Heart left ventricle (tissue), 16 donors: ENCODE results near the gene ITGB1BP1. TPM values are rescaled to one million over a fixed set of nuclear protein-coding genes. Genes with fewer than 3 reads are reported as not detected.
"Not testable (repeated sequence)": the region's sequence is repeated elsewhere in the genome, so short reads cannot be mapped to it uniquely, and the experiment has no call there.

Experiments used
- ATAC-seq, 4 donors: fragments of 200-7000 bp; cut with Tn5 transposase; one replicate each; pipeline ENCODE4 v1.9.1; 2020 to 2022; ENCODE audit warnings: moderate library complexity in 4 of 4, mild to moderate bottlenecking in 3 of 4, moderate number of reproducible peaks in 1 of 4
- DNase-seq, 5 donors: peaks; one replicate each; pipeline ENCODE4 v3.0.0-alpha.2; 2020
- H3K27ac ChIP-seq, 12 donors: fragments of 200-600 bp; sonication (generic) in 4 of 12; one replicate each; pipeline versions ENCODE4 v1.5.0 to v1.8.0; 2016 to 2022; ENCODE audit warnings: mild to moderate bottlenecking in 2 of 12
- H3K27me3 ChIP-seq, 9 donors: fragments of 200-600 bp; sonication (generic) in 2 of 9; one replicate each; pipeline versions ENCODE4 v1.5.1 to v1.8.0; 2016 to 2022; ENCODE audit warnings: mild to moderate bottlenecking in 3 of 9
- H3K36me3 ChIP-seq, 9 donors: fragments of 200-600 bp; sonication (generic) in 2 of 9; one replicate each; pipeline versions ENCODE4 v1.5.0 to v1.8.0; 2018 to 2022; ENCODE audit warnings: mild to moderate bottlenecking in 2 of 9
- H3K4me1 ChIP-seq, 12 donors: fragments of 200-600 bp; sonication (generic) in 4 of 12; one replicate each; pipeline versions ENCODE4 v1.5.0 to v1.8.0; 2016 to 2022; ENCODE audit warnings: mild to moderate bottlenecking in 3 of 12
- H3K4me3 ChIP-seq, 12 donors: fragments of 200-600 bp; sonication (generic) in 4 of 12; one replicate each; pipeline versions ENCODE4 v1.5.0 to v1.8.0; 2017 to 2022; ENCODE audit warnings: mild to moderate bottlenecking in 9 of 12, moderate library complexity in 4 of 12
- H3K9me3 ChIP-seq, 12 donors: fragments of 200-600 bp; sonication (generic) in 4 of 12; one replicate each; pipeline versions ENCODE4 v1.5.0 to v1.8.0; 2016 to 2022; ENCODE audit warnings: mild to moderate bottlenecking in 1 of 12
- CTCF ChIP-seq, 12 donors: fragments of 200-600 bp; sonication (generic) in 4 of 12; IDR thresholded peaks; one replicate each; pipeline versions ENCODE4 v1.5.0 to v1.8.0; 2018 to 2022; ENCODE audit warnings: antibody characterized with exemption in 12 of 12, mild to moderate bottlenecking in 5 of 12
- POLR2A ChIP-seq, 2 donors: fragments of 450-650 bp; IDR thresholded peaks; one replicate each; pipeline ENCODE4 v1.6.1; 2017; ENCODE audit warnings: antibody characterized with exemption in 2 of 2, mild to moderate bottlenecking in 2 of 2, moderate library complexity in 2 of 2
- WGBS, 4 donors: extraction: QIAGEN DNeasy Blood & Tissue Kit in 2 of 4; methylation state at CpG; one replicate each; pipeline versions ENCODE4 v1.1.5 to v1.1.7; 2013 to 2018; 5-methylcytosine and 5-hydroxymethylcytosine counted together
- intact Hi-C, 10 donors: fragments of 100-400 bp; cut with DNase I; formaldehyde crosslinking; loops; one replicate each; pipeline versions ENCODE4 v1.11.1 to v1.14.2; 2022
- polyA plus RNA-seq, 2 donors: library from polyadenylated mRNA; stranded (reverse); fragments of 200-250 nt; gene quantifications; one replicate each; pipeline ENCODE4 v1.2.3, GENCODE V29; 2013
- total RNA-seq, 9 donors: library from RNA; depleted of rRNA in 2 of 9; stranded (reverse); fragments of >200 nt in 2 of 9; fragmentation: NEBNext Ultra II Directional in 3 of 9; extraction: Animal tissue kit (Norgen Biotek cat#: 25700) in 3 of 9; gene quantifications; one replicate each; pipeline versions ENCODE4 v1.1.0 to v1.2.4, GENCODE V29; 2016 to 2023
- donor health status: ischemic (EF 13 %, LVEDD 7.1; RV severe dilation, severe dysfunction).
- donor health status: healthy with polysubstance abuse.
- donor health status: DM: no; HTN: yes; CAD: no.
- donor health status: DM: no; HTN: no; CAD: no.
- donor health status: ischemic (EF 25% LVEDD 6.9; RV normal size, moderate dysfunction).
- donor health status: ischemic (EF 25% LVEDD 5.7; RV mildly dilated, moderate dysfunction).
- donor health status: healthy.
- donor health status: DM: yes; HTN: yes; CAD: no.
- donor health status: ischemic (EF 35%, LVEDD 5.7; RV mildly dilated, moderate dysfunction).
- donor health status: nonischemic (EF 11% LVEDD 7.7; RV severe dilation, severe dysfunction).
- donor health status: DM: yes; HTN: yes; CAD: no.
- donor health status: PGD.
- donor health status: ischemic (EF 29% LVEDD 5.4; RV normal size, mild dysfunction).
- donor health status: nonischemic (EF 23%, LVEDD 6.1; RV moderate dilation, normal function).

The ITGB1BP1 gene
- total and polyA plus RNA-seq, 11 donors = 26.5 to 165 (median 104) TPM

- WGBS, 4 donors = 61 to 77% (median 73%) methylated on average over 16 to 20 of the region's 20 CpGs
- no peak overlapping the region for H3K4me3 ChIP-seq
- TF ChIP-seq POLR2A (IDR thresholded peaks at IDR 0.05) (no peak), CTCF (IDR thresholded peaks at IDR 0.05) (no peak)
- H3K9me3 ChIP-seq = no peaks in the 10 kb centered on the region
- H3K27ac ChIP-seq = peak overlapping the region in 11 of 12 donors; percentile 0 to 69 (median 55)
- DNase-seq (peak in 3 of 5 donors; percentile 39 to 68 (median 46)), ATAC-seq (peak; percentile 43 to 74 (median 54))
- intact Hi-C loops = no loop called here
- peaks cover 0 to 23% (median 6%) of the 10 kb centered on the region in 12 donors for H3K4me1 ChIP-seq
- peaks cover 0 to 75% (median 54%) of the 10 kb centered on the region in 9 donors for H3K36me3 ChIP-seq
- no peaks in the 10 kb centered on the region for H3K27me3 ChIP-seq
Observed at GRCh38 chr2:9398881-9399780, 24.2 kb downstream of the ITGB1BP1 start.

GRCh38 chr2:9398251-9398650, 25.1 kb downstream of the ITGB1BP1 start:
- not testable (repeated sequence) for H3K4me3 ChIP-seq, ATAC-seq
- peak overlapping the region in 7 of 12 donors; percentile 14 to 69 (median 62) for H3K27ac ChIP-seq

GRCh38 chr2:9397201-9397600, 26.1 kb downstream of the ITGB1BP1 start:
- H3K27me3 ChIP-seq = no peaks in the 10 kb centered on the region
- TF ChIP-seq CTCF (IDR thresholded peaks at IDR 0.05) (no peak), POLR2A (IDR thresholded peaks at IDR 0.05) (no peak)
- no peak overlapping the region for H3K4me3 ChIP-seq
- peaks cover 0 to 63% (median 41%) of the 10 kb centered on the region in 9 donors for H3K36me3 ChIP-seq
- ATAC-seq (no peak), DNase-seq (no peak)
- H3K9me3 ChIP-seq = no peaks in the 10 kb centered on the region
- H3K4me1 ChIP-seq = peaks cover 0 to 32% (median 17%) of the 10 kb centered on the region in 12 donors
- peak overlapping the region in 1 of 12 donors; percentile 12 for H3K27ac ChIP-seq
- intact Hi-C loops = no loop called here
- WGBS, 4 donors = 92 to 96% (median 95%) methylated on average over 14 of the region's 14 CpGs

More at GRCh38 chr2:9398251-9398650, 25.1 kb downstream of the ITGB1BP1 start:
- H3K4me1 ChIP-seq = peaks cover 0 to 21% (median 8%) of the 10 kb centered on the region in 12 donors
- H3K27me3 ChIP-seq, intact Hi-C loops, DNase-seq, H3K9me3 ChIP-seq: not testable (repeated sequence)
- H3K36me3 ChIP-seq = peaks cover 0 to 70% (median 52%) of the 10 kb centered on the region in 9 donors
- 94 to 99% (median 97%) methylated on average over 11 of the region's 11 CpGs for WGBS, 4 donors

- H3K36me3 ChIP-seq = peaks cover 0 to 68% (median 35%) of the 10 kb centered on the region in 9 donors
- WGBS, 4 donors = 91 to 94% (median 92%) methylated on average over 15 of the region's 15 CpGs
Observed at GRCh38 chr2:9394816-9395215, 28.5 kb downstream of the ITGB1BP1 start.

More at GRCh38 chr2:9394816-9395215, 28.5 kb downstream of the ITGB1BP1 start:
- H3K27ac ChIP-seq = no peak overlapping the region
- H3K27me3 ChIP-seq = no peaks in the 10 kb centered on the region
- no peak for TF ChIP-seq CTCF (IDR thresholded peaks at IDR 0.05)
- no peak for TF ChIP-seq POLR2A (IDR thresholded peaks at IDR 0.05)
- H3K4me3 ChIP-seq = no peak overlapping the region
- no peak for ATAC-seq
- DNase-seq = no peak
- intact Hi-C loops = no loop called here
- no peaks in the 10 kb centered on the region for H3K9me3 ChIP-seq
- H3K4me1 ChIP-seq = peaks cover 0 to 36% (median 20%) of the 10 kb centered on the region in 12 donors
